ENCODE results near the gene LYPD5. TPM values are rescaled to one million over a fixed set of nuclear protein-coding genes. Genes with fewer than 3 reads are reported as not detected.
"Not testable (repeated sequence)": the region's sequence is repeated elsewhere in the genome, so short reads cannot be mapped to it uniquely, and the experiment has no call there.

Gene LYPD5
- total RNA-seq, 1 experiment from 2014 or later: 0.87 TPM

DNA sequence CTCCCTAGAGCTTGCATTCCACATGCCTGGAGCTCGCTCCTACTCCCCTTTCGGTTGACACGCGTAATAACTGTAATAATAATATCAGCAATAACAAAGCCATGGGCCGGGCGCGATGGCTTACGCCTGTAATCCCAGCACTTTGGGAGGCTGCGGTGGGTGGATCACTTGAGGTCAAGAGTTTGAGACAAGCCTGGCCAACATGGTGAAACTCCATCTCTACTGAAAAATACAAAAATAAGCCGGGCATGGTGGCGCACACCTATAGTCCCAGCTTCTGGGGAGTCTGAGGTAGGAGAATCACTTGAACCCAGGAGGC, 27.3 kb downstream of the LYPD5 start:
- POLR2A ChIA-PET; intact Hi-C loops (cut with micrococcal nuclease; ENCODE audit: unreplicated experiment); in situ Hi-C loops (cut with HindIII; ENCODE audit: low pct_unique_long_range_greater_than_20kb, low sequenced_read_pairs); H3K27me3 ChIP-seq (ENCODE audit: control insufficient read depth, insufficient read depth, low read length); H3K9me3 ChIP-seq (ENCODE audit: control insufficient read depth, insufficient read depth, low read depth, low read length); H3K27ac ChIP-seq (ENCODE audit: low read length); DNase-seq (ENCODE audit: low read depth, low spot score); H3K4me3 ChIP-seq (ENCODE audit: low read depth in 2 of 2, low read length in 2 of 2); H3K36me3 ChIP-seq (ENCODE audit: control insufficient read depth, insufficient read depth, low read length); BruUV-seq (replicated peaks); ATAC-seq; CTCF ChIA-PET: not testable (repeated sequence)
- H3K4me1 ChIP-seq (ENCODE audit: control insufficient read depth, insufficient read depth, low read length): peaks cover 24% of the 10 kb centered on the region

DNA sequence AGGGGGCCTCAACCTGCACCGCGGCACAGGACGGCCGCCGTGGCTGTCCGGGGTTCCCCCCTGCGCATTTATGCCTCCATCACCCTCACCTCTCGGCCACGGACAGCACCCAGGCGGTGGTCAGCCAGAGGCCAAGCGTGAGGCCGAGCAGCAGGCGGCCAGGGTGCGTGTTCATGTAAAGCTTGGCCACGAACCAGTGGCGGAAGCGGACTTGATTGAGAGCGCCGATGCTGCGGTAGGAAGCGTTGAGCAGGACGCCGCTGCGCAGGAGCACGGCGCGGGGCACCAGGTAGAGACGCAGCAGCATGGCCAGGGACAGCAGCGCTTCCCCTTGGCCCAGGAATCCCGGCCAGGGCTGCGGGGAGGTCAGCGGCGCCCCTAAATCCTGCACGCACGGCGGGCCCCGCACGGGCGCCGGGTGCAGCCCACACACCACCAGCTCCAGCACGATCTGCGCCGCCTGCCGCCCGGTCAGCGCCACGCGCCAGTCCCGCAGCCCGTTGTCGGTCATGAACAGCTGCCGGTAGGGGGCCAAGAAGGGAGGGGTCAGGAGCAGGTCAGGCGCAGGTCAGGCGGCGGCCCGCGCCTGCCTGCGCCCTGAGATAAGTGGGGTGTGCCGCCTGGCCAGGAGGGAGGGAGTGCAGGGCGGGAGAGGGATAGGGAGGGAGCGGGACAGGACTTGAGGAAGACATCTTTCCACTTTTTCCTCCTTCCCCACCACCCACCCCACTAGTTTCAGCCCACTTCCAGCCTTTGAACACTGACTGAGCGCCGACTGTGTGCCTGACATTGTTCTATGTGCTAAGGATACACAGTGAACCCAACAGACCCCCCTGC, 27.9 kb downstream of the LYPD5 start:
- CTCF ChIA-PET: no interaction called here
- POLR2A ChIA-PET: no interaction called here
- ATAC-seq: no peak

DNA sequence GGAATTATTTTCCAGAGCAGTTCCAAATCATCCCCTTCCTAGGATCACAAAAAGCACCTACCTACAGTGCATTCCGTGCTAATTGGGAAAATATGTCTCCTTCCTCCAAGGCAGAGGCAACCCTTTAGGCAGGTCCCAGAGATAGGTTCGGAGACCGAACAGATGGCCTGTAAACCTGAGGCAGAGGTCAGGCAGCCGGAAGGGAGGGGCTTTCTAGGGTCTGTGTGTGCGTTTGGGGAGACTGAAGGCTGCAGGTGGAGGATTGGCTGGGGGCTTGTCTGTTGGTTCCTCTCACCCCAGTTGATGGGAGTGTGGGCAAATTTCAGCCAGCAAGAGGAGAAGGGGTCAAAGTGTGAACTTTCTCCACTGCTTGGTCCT, 28.5 kb downstream of the LYPD5 start:
- ChIA-PET POLR2A (no interaction called here), CTCF (no interaction called here)
- H3K4me3 ChIP-seq (ENCODE audit: low read depth in 2 of 2, low read length in 2 of 2): no peak overlapping the region
- intact Hi-C loops (cut with micrococcal nuclease; ENCODE audit: unreplicated experiment): no loop called here
- no peak for TF ChIP-seq POLR2AphosphoS5 (IDR thresholded peaks at IDR 0.05; ENCODE audit: low read depth, low read length)
- TF ChIP-seq, protein P1, sequence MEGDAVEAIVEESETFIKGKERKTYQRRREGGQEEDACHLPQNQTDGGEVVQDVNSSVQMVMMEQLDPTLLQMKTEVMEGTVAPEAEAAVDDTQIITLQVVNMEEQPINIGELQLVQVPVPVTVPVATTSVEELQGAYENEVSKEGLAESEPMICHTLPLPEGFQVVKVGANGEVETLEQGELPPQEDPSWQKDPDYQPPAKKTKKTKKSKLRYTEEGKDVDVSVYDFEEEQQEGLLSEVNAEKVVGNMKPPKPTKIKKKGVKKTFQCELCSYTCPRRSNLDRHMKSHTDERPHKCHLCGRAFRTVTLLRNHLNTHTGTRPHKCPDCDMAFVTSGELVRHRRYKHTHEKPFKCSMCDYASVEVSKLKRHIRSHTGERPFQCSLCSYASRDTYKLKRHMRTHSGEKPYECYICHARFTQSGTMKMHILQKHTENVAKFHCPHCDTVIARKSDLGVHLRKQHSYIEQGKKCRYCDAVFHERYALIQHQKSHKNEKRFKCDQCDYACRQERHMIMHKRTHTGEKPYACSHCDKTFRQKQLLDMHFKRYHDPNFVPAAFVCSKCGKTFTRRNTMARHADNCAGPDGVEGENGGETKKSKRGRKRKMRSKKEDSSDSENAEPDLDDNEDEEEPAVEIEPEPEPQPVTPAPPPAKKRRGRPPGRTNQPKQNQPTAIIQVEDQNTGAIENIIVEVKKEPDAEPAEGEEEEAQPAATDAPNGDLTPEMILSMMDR (IDR thresholded peaks at IDR 0.05): no peak
- TF ChIP-seq, protein P2, sequence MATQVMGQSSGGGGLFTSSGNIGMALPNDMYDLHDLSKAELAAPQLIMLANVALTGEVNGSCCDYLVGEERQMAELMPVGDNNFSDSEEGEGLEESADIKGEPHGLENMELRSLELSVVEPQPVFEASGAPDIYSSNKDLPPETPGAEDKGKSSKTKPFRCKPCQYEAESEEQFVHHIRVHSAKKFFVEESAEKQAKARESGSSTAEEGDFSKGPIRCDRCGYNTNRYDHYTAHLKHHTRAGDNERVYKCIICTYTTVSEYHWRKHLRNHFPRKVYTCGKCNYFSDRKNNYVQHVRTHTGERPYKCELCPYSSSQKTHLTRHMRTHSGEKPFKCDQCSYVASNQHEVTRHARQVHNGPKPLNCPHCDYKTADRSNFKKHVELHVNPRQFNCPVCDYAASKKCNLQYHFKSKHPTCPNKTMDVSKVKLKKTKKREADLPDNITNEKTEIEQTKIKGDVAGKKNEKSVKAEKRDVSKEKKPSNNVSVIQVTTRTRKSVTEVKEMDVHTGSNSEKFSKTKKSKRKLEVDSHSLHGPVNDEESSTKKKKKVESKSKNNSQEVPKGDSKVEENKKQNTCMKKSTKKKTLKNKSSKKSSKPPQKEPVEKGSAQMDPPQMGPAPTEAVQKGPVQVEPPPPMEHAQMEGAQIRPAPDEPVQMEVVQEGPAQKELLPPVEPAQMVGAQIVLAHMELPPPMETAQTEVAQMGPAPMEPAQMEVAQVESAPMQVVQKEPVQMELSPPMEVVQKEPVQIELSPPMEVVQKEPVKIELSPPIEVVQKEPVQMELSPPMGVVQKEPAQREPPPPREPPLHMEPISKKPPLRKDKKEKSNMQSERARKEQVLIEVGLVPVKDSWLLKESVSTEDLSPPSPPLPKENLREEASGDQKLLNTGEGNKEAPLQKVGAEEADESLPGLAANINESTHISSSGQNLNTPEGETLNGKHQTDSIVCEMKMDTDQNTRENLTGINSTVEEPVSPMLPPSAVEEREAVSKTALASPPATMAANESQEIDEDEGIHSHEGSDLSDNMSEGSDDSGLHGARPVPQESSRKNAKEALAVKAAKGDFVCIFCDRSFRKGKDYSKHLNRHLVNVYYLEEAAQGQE (IDR thresholded peaks at IDR 0.05; ENCODE audit: insufficient read depth in 1 of 2, low read depth in 2 of 2, low read length in 1 of 2): no peak
- TF ChIP-seq TCF7L2 (IDR thresholded peaks at IDR 0.05; ENCODE audit: low read depth, low read length): no peak
- TF ChIP-seq SIN3A (IDR thresholded peaks at IDR 0.05; ENCODE audit: borderline replicate concordance, insufficient read depth, low read depth, low read length): no peak
- in situ Hi-C loops (cut with HindIII; ENCODE audit: low pct_unique_long_range_greater_than_20kb, low sequenced_read_pairs): no loop called here
- H3K9me3 ChIP-seq (ENCODE audit: control insufficient read depth, insufficient read depth, low read depth, low read length): no peaks in the 10 kb centered on the region
- H3K4me1 ChIP-seq (ENCODE audit: control insufficient read depth, insufficient read depth, low read length): peaks cover 12% of the 10 kb centered on the region
- BruUV-seq (replicated peaks): no TSS peak
- ATAC-seq (no peak), DNase-seq (ENCODE audit: low read depth, low spot score) (no peak)
- H3K27me3 ChIP-seq (ENCODE audit: control insufficient read depth, insufficient read depth, low read length): no peaks in the 10 kb centered on the region
- 0 out of 2 replicates have a peak, but pooled peaks cover under 1% of the 10 kb centered on the region for H3K36me3 ChIP-seq (ENCODE audit: control insufficient read depth, insufficient read depth, low read length)
- H3K27ac ChIP-seq (ENCODE audit: low read length): no peak overlapping the region

More for the DNA sequence above, 27.9 kb downstream of the LYPD5 start:
- no peak for DNase-seq (ENCODE audit: low read depth, low spot score)
- Histone ChIP-seq H3K9me3 (ENCODE audit: control insufficient read depth, insufficient read depth, low read depth, low read length) (no peaks in the 10 kb centered on the region), H3K4me1 (ENCODE audit: control insufficient read depth, insufficient read depth, low read length) (peaks cover 18% of the 10 kb centered on the region), H3K27ac (ENCODE audit: low read length) (no peak overlapping the region), H3K36me3 (ENCODE audit: control insufficient read depth, insufficient read depth, low read length) (no peaks in the 10 kb centered on the region), H3K4me3 (ENCODE audit: low read depth in 2 of 2, low read length in 2 of 2) (no peak overlapping the region), H3K27me3 (ENCODE audit: control insufficient read depth, insufficient read depth, low read length) (no peaks in the 10 kb centered on the region)
- TF ChIP-seq POLR2AphosphoS5 (IDR thresholded peaks at IDR 0.05; ENCODE audit: low read depth, low read length) (no peak), TCF7L2 (IDR thresholded peaks at IDR 0.05; ENCODE audit: low read depth, low read length) (no peak), SIN3A (IDR thresholded peaks at IDR 0.05; ENCODE audit: borderline replicate concordance, insufficient read depth, low read depth, low read length) (no peak)
- TF ChIP-seq, protein P1 (IDR thresholded peaks at IDR 0.05): no peak
- TF ChIP-seq, protein P2 (IDR thresholded peaks at IDR 0.05; ENCODE audit: insufficient read depth in 1 of 2, low read depth in 2 of 2, low read length in 1 of 2): no peak
- in situ Hi-C loops (cut with HindIII; ENCODE audit: low pct_unique_long_range_greater_than_20kb, low sequenced_read_pairs): no loop called here
- BruUV-seq (replicated peaks): no TSS peak
- intact Hi-C loops (cut with micrococcal nuclease; ENCODE audit: unreplicated experiment): no loop called here
